Uterus (tissue), 4 donors: Measurements from ENCODE around the gene TTC39C. TPM values are rescaled to one million over a fixed set of nuclear protein-coding genes. Genes with fewer than 3 reads are reported as not detected.

Experiments used
- DNase-seq, 2 donors: peaks; one replicate each; pipeline ENCODE4 v3.0.0-alpha.2; 2019 to 2020
- H3K27ac ChIP-seq, 2 donors: fragments of 200-600 bp; sonication (generic); 1 replicate in 1 of 2; 2 replicates in 1 of 2; pipeline ENCODE4 v1.5.1; 2016 to 2018
- H3K27me3 ChIP-seq, 2 donors: fragments of 200-600 bp; sonication (generic); one replicate each; pipeline ENCODE4 v1.5.1; 2018 to 2019; ENCODE audit warnings: control low read depth in 1 of 2
- H3K36me3 ChIP-seq, 2 donors: fragments of 200-600 bp; sonication (generic); one replicate each; pipeline ENCODE4 v1.5.1; 2019; ENCODE audit warnings: control low read depth in 1 of 2
- H3K4me1 ChIP-seq, 2 donors: fragments of 200-600 bp; sonication (generic); one replicate each; pipeline ENCODE4 v1.5.1; 2018 to 2019; ENCODE audit warnings: control low read depth in 1 of 2
- H3K4me3 ChIP-seq, 2 donors: fragments of 200-600 bp; sonication (generic); 1 replicate in 1 of 2; 2 replicates in 1 of 2; pipeline ENCODE4 v1.5.1; 2018 to 2019; ENCODE audit warnings: mild to moderate bottlenecking in 1 of 2
- H3K9me3 ChIP-seq, 2 donors: fragments of 200-600 bp; sonication (generic); one replicate each; pipeline ENCODE4 v1.5.1; 2019; ENCODE audit warnings: control low read depth in 1 of 2
- POLR2A ChIP-seq, 2 donors: fragments of 450-650 bp; IDR thresholded peaks; one replicate each; pipeline ENCODE4 v1.6.1; 2016; ENCODE audit warnings: antibody characterized with exemption in 2 of 2, mild to moderate bottlenecking in 1 of 2, moderate library complexity in 1 of 2
- intact Hi-C: fragments of 100-400 bp; cut with DNase I; formaldehyde crosslinking; loops from one replicate; pipeline ENCODE4 v1.15.1; 2023; ENCODE audit warnings: low total_unique reads
- total RNA-seq, 4 donors: library from RNA; depleted of rRNA in 3 of 4; stranded (reverse); fragments of >200 nt in 3 of 4; gene quantifications; one replicate each; pipeline versions ENCODE4 v1.1.0 to v1.2.4, GENCODE V29; 2014 to 2023
- TF ChIP-seq, protein P1 (sequence below), 4 experiments: fragments of 200-600 bp in 2 of 4; fragments of 450-650 bp in 2 of 4; sonication (generic) in 2 of 4; IDR thresholded peaks; one replicate each; pipeline ENCODE4 v1.5.1; 2016 to 2019; ENCODE audit warnings: antibody characterized with exemption in 4 of 4, mild to moderate bottlenecking in 2 of 4, moderate library complexity in 1 of 4
- donor health status: DM: yes; HTN: yes; CAD: no.

The TTC39C gene
- total RNA-seq, 4 donors from 2014 or later = 25.6 to 50.6 (median 33.5) TPM

DNA sequence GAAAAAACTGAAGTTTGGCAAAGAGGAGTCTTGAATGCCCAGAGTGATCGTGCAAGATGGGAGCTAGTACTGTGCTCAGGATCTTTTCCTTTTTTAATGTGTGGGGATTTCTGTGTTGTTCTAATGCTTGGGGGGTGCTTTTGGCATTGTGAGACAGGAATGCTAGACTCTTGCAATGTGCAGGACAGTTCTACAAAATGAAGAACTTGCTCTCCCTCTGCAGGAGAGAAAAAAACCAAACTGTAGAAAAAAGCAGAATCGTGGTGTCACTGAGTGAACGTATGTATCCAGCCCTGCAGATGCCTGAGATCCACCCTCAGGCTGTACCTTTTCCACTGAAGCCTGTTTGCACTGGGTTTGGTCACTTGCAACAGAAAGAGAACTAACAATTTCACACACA lies 12.1 kb upstream of the TTC39C start:
- H3K4me3 ChIP-seq = no peak overlapping the region
- no peaks in the 10 kb centered on the region for H3K4me1 ChIP-seq
- H3K9me3 ChIP-seq = no peaks in the 10 kb centered on the region
- no peak for DNase-seq
- TF ChIP-seq, protein P1, sequence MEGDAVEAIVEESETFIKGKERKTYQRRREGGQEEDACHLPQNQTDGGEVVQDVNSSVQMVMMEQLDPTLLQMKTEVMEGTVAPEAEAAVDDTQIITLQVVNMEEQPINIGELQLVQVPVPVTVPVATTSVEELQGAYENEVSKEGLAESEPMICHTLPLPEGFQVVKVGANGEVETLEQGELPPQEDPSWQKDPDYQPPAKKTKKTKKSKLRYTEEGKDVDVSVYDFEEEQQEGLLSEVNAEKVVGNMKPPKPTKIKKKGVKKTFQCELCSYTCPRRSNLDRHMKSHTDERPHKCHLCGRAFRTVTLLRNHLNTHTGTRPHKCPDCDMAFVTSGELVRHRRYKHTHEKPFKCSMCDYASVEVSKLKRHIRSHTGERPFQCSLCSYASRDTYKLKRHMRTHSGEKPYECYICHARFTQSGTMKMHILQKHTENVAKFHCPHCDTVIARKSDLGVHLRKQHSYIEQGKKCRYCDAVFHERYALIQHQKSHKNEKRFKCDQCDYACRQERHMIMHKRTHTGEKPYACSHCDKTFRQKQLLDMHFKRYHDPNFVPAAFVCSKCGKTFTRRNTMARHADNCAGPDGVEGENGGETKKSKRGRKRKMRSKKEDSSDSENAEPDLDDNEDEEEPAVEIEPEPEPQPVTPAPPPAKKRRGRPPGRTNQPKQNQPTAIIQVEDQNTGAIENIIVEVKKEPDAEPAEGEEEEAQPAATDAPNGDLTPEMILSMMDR (IDR thresholded peaks at IDR 0.05) = no peak
- no peak for TF ChIP-seq POLR2A (IDR thresholded peaks at IDR 0.05)
- H3K36me3 ChIP-seq = no peaks in the 10 kb centered on the region
- no peaks in the 10 kb centered on the region for H3K27me3 ChIP-seq
- no peak overlapping the region for H3K27ac ChIP-seq
- intact Hi-C loops = no loop called here

DNA sequence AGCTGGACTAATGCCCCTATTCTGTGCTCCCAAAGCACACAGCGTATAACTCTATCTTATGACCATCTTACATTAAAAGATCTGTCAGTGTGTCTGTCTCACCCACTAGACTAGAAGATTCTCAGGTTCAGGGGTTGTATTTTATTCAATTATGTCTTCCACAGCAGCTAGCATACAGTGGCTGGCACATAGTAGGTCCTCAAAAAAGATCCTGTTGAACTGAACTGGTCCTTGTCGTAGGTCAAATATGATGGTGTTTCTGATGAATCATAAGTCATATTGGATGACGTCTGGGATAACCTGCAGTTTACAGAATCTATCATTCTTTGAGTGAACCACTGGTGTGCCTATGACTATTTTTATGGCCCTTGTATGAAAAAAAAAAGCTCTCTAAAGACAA lies 11.3 kb upstream of the TTC39C start:
- no peaks in the 10 kb centered on the region for H3K27me3 ChIP-seq
- TF ChIP-seq POLR2A (IDR thresholded peaks at IDR 0.05) = no peak
- TF ChIP-seq, protein P1 (IDR thresholded peaks at IDR 0.05) = no peak
- no peak for DNase-seq
- H3K4me1 ChIP-seq = no peaks in the 10 kb centered on the region
- H3K9me3 ChIP-seq = no peaks in the 10 kb centered on the region
- no peak overlapping the region for H3K27ac ChIP-seq
- intact Hi-C loops = no loop called here
- H3K36me3 ChIP-seq = no peaks in the 10 kb centered on the region
- H3K4me3 ChIP-seq = no peak overlapping the region

DNA sequence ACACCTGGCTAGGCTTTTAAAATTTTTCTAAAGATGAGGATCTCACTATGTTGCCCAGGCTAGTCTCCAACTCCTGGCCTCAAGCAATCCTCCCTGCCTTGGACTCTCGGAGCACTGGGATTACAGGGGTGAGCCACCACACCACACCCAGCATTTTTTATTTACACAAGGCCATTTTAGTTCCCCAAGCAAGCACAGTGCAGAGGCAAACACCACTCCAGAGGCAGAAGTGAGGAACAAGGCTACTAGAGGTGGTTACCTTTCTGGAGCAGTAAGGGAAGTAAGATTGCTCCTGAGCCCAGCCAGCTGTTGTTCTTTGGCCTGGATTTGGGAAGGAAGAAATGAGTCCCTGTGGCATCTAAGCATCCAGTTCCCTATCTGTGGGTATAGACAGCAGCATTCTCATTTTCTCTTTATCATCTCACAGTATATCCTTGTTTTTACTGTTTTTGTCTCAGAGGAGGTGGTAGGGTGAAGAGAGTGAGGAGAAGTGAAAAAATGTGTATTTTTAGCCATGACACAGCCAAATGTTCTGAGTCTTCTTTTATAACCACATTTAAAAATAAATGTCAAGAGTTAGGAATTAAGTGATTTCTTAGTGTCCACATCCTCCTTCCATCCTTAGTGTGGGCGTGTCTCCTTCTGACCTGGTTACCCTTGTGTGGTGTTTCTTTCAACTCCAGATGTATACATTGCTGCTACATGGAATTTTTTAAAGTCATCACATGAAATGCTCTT lies 10.5 kb upstream of the TTC39C start:
- H3K4me1 ChIP-seq = no peaks in the 10 kb centered on the region
- no peak for TF ChIP-seq POLR2A (IDR thresholded peaks at IDR 0.05)
- TF ChIP-seq, protein P1 (IDR thresholded peaks at IDR 0.05) = no peak
- H3K27me3 ChIP-seq = no peaks in the 10 kb centered on the region
- intact Hi-C loops = no loop called here
- no peak overlapping the region for H3K4me3 ChIP-seq
- no peaks in the 10 kb centered on the region for H3K36me3 ChIP-seq
- no peak for DNase-seq
- H3K9me3 ChIP-seq = no peaks in the 10 kb centered on the region
- no peak overlapping the region for H3K27ac ChIP-seq

DNA sequence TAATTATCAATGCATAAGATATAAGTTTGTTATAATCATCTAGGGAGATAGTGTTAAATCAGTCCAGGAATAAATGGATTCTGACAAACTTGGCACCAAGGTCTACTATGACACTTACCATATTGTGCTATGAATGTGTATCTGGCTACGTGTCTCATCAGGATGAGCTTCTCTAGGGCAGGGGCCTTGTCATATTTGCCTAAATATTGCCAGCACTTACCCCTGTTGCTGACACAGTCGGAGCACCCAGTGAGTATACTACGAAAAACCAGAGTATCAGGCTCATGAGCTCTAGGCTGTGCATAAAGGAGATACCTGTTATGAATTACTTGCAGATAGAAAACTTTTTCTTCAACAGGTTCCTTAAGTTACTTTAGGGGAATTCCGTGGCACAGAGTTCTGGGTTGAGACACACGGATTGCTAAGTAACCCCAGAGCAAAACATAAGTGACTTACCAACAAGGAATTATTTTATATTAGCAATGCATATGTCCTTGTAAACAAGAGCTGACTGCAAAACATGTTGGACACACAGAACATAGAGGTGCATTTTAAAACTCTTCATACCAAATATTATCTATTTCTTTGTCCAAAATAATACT lies 7.7 kb upstream of the TTC39C start:
- H3K27me3 ChIP-seq = no peaks in the 10 kb centered on the region
- no peak overlapping the region for H3K27ac ChIP-seq
- H3K36me3 ChIP-seq = no peaks in the 10 kb centered on the region
- DNase-seq = no peak
- no peaks in the 10 kb centered on the region for H3K4me1 ChIP-seq
- no peaks in the 10 kb centered on the region for H3K9me3 ChIP-seq
- TF ChIP-seq, protein P1 (IDR thresholded peaks at IDR 0.05) = no peak
- no peak for TF ChIP-seq POLR2A (IDR thresholded peaks at IDR 0.05)
- intact Hi-C loops = no loop called here
- H3K4me3 ChIP-seq = no peak overlapping the region

DNA sequence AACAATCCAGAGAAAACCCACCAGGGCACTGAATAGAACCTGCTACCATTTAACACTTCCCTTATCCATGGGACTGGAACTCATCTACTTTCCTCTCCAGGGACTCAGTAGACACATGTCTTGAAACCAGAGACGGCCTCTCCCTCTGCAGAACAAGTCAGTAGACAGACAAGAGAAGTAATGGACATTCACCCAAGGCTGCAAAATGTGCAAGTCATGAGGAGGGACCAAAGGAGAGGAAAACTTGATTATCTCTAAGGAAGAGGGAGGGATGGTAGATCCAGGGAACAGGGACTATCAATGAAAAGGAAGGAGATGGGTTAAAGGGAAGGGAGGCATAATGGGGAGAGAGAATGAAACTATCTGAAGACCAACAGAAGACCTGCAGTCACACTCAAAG lies 5.3 kb upstream of the TTC39C start:
- intact Hi-C loops = no loop called here
- DNase-seq = no peak

More for the DNA sequence above, 5.3 kb upstream of the TTC39C start:
- Histone ChIP-seq H3K27me3 (no peaks in the 10 kb centered on the region), H3K36me3 (no peaks in the 10 kb centered on the region), H3K27ac (no peak overlapping the region), H3K4me3 (no peak overlapping the region), H3K9me3 (no peaks in the 10 kb centered on the region), H3K4me1 (peaks cover 0 to 6% of the 10 kb centered on the region in 2 donors)
- TF ChIP-seq, protein P1 (IDR thresholded peaks at IDR 0.05) = no peak
- TF ChIP-seq POLR2A (IDR thresholded peaks at IDR 0.05) = no peak
